CD8-positive, alpha-beta memory T cell (primary cell): ENCODE data around the gene LAMA2. TPM values are rescaled to one million over a fixed set of nuclear protein-coding genes. Genes with fewer than 3 reads are reported as not detected.

Experiments used
- CTCF ChIA-PET: fragments of 350-600 bp; sonication (Branson Sonifier 250); formaldehyde crosslinking; loops from one replicate; lab custom pipeline; 2021; ENCODE audit warnings: antibody characterized with exemption; lab: Charles Lee
- POLR2A ChIA-PET: fragments of 350-600 bp; sonication (Branson Sonifier 250); formaldehyde crosslinking; loops from one replicate; lab custom pipeline; 2021; ENCODE audit warnings: antibody characterized with exemption; lab: Charles Lee
- DNase-seq, 5 donors: peaks; one replicate each; pipeline versions ENCODE4 v3.0.0 to v3.0.0-alpha.2; 2020 to 2022; ENCODE audit warnings: mixed read lengths in 1 of 5
- H3K27ac ChIP-seq: one replicate; pipeline ENCODE4 v1.7.0; 2013; ENCODE audit warnings: low read depth, mild to moderate bottlenecking, low read length, moderate library complexity
- H3K27me3 ChIP-seq: 2 replicates; pipeline ENCODE4 v1.7.0; 2013; ENCODE audit warnings: low read length, mild to moderate bottlenecking; ENCODE audit not compliant: insufficient read depth, poor library complexity, severe bottlenecking
- H3K36me3 ChIP-seq: 2 replicates; pipeline ENCODE4 v1.7.0; 2013; ENCODE audit warnings: mild to moderate bottlenecking, low read length, moderate library complexity; ENCODE audit not compliant: insufficient read depth
- H3K4me1 ChIP-seq: 2 replicates; pipeline ENCODE4 v1.7.0; 2013; ENCODE audit warnings: mild to moderate bottlenecking, low read length, moderate library complexity; ENCODE audit not compliant: insufficient read depth
- H3K4me3 ChIP-seq: 2 replicates; pipeline ENCODE4 v1.7.0; 2013; ENCODE audit warnings: mild to moderate bottlenecking, low read length
- H3K9me3 ChIP-seq: 2 replicates; pipeline ENCODE4 v1.7.0; 2013; ENCODE audit warnings: mild to moderate bottlenecking, low read length
- H3K27ac Mint-ChIP-seq, 8 donors: one replicate each; pipeline ENCODE4 v1.8.0; 2020 to 2021; ENCODE audit warnings: mixed read lengths in 8 of 8, mild to moderate bottlenecking in 6 of 8, inconsistent platforms in 3 of 8, moderate library complexity in 3 of 8
- H3K27me3 Mint-ChIP-seq, 2 donors: one replicate each; pipeline ENCODE4 v1.8.0; 2020 to 2021; ENCODE audit warnings: mixed read lengths in 2 of 2, mild to moderate bottlenecking in 1 of 2, moderate library complexity in 1 of 2
- H3K36me3 Mint-ChIP-seq, 3 donors: one replicate each; pipeline ENCODE4 v1.8.0; 2020 to 2021; ENCODE audit warnings: mixed read lengths in 3 of 3, inconsistent platforms in 1 of 3, mild to moderate bottlenecking in 1 of 3
- H3K4me1 Mint-ChIP-seq, 3 donors: one replicate each; pipeline ENCODE4 v1.8.0; 2020 to 2021; ENCODE audit warnings: mixed read lengths in 3 of 3, inconsistent platforms in 1 of 3, mild to moderate bottlenecking in 1 of 3
- H3K4me3 Mint-ChIP-seq, 7 donors: one replicate each; pipeline ENCODE4 v1.8.0; 2020 to 2021; ENCODE audit warnings: mixed read lengths in 7 of 7, mild to moderate bottlenecking in 6 of 7, moderate library complexity in 4 of 7, inconsistent platforms in 2 of 7
- H3K9me3 Mint-ChIP-seq, 5 donors: one replicate each; pipeline ENCODE4 v1.8.0; 2020 to 2022; ENCODE audit warnings: mixed read lengths in 5 of 5, mild to moderate bottlenecking in 3 of 5, moderate library complexity in 2 of 5, inconsistent platforms in 1 of 5
- polyA plus RNA-seq: library from polyadenylated mRNA; unstranded; fragments of 300-500 nt; fragmentation: Illumina TruSeq; gene quantifications from one replicate; pipeline ENCODE4 v1.2.3, GENCODE V29; 2021
- total RNA-seq, 2 experiments: library from RNA; stranded (reverse); gene quantifications; one replicate each; pipeline ENCODE4 v1.2.3, GENCODE V29; 2021

Gene LAMA2
- total and polyA plus RNA-seq, 3 experiments from 2014 or later = 0.09 to 0.96 (median 0.45) TPM

- H3K27ac Mint-ChIP-seq = no peak overlapping the region
- Histone ChIP-seq H3K4me3 (no peak overlapping the region), H3K27ac (no peak overlapping the region), H3K27me3 (no peaks in the 10 kb centered on the region), H3K4me1 (no peaks in the 10 kb centered on the region), H3K36me3 (no peaks in the 10 kb centered on the region), H3K9me3 (no peaks in the 10 kb centered on the region)
- POLR2A ChIA-PET = no interaction called here
- CTCF ChIA-PET = no interaction called here
- H3K4me3 Mint-ChIP-seq = no peak overlapping the region
- no peaks in the 10 kb centered on the region for H3K4me1 Mint-ChIP-seq
- H3K27me3 Mint-ChIP-seq = peaks cover 0 to 12% of the 10 kb centered on the region in 2 donors
- H3K9me3 Mint-ChIP-seq = no peaks in the 10 kb centered on the region
- DNase-seq = no peak
- H3K36me3 Mint-ChIP-seq = no peaks in the 10 kb centered on the region
These were observed 324.9 kb downstream of the LAMA2 start for GRCh38 chr6:129207832-129208231.

GRCh38 chr6:129208415-129209034, 325.6 kb downstream of the LAMA2 start:
- ChIA-PET CTCF (no interaction called here), POLR2A (no interaction called here)
- H3K4me3 Mint-ChIP-seq = no peak overlapping the region
- Histone ChIP-seq H3K27ac (no peak overlapping the region), H3K27me3 (no peaks in the 10 kb centered on the region), H3K36me3 (no peaks in the 10 kb centered on the region), H3K4me1 (no peaks in the 10 kb centered on the region), H3K4me3 (no peak overlapping the region), H3K9me3 (no peaks in the 10 kb centered on the region)
- H3K4me1 Mint-ChIP-seq = no peaks in the 10 kb centered on the region
- H3K36me3 Mint-ChIP-seq = no peaks in the 10 kb centered on the region
- H3K27ac Mint-ChIP-seq = peak overlapping the region in 1 of 8 donors; percentile 26
- no peaks in the 10 kb centered on the region for H3K9me3 Mint-ChIP-seq
- no peak for DNase-seq
- peaks cover 0 to 12% of the 10 kb centered on the region in 2 donors for H3K27me3 Mint-ChIP-seq

GRCh38 chr6:129209355-129209754, 326.4 kb downstream of the LAMA2 start:
- Histone ChIP-seq H3K4me1 (no peaks in the 10 kb centered on the region), H3K27ac (no peak overlapping the region), H3K4me3 (no peak overlapping the region), H3K36me3 (no peaks in the 10 kb centered on the region), H3K9me3 (no peaks in the 10 kb centered on the region), H3K27me3 (no peaks in the 10 kb centered on the region)
- ChIA-PET CTCF (no interaction called here), POLR2A (no interaction called here)
- H3K36me3 Mint-ChIP-seq = no peaks in the 10 kb centered on the region
- H3K4me1 Mint-ChIP-seq = no peaks in the 10 kb centered on the region
- H3K27me3 Mint-ChIP-seq = peaks cover 0 to 5% of the 10 kb centered on the region in 2 donors
- no peak for DNase-seq
- no peak overlapping the region for H3K27ac Mint-ChIP-seq
- no peak overlapping the region for H3K4me3 Mint-ChIP-seq
- H3K9me3 Mint-ChIP-seq = peaks cover 0 to 2% (median 0%) of the 10 kb centered on the region in 5 donors

GRCh38 chr6:129210684-129211083, 327.7 kb downstream of the LAMA2 start:
- Mint-ChIP-seq H3K36me3 (no peaks in the 10 kb centered on the region), H3K27me3 (peaks cover 0 to 1% of the 10 kb centered on the region in 2 donors), H3K27ac (no peak overlapping the region), H3K4me1 (no peaks in the 10 kb centered on the region), H3K9me3 (peaks cover 0 to 2% (median 0%) of the 10 kb centered on the region in 5 donors), H3K4me3 (no peak overlapping the region)
- Histone ChIP-seq H3K27me3 (no peaks in the 10 kb centered on the region), H3K4me1 (no peaks in the 10 kb centered on the region), H3K4me3 (no peak overlapping the region), H3K9me3 (no peaks in the 10 kb centered on the region), H3K36me3 (no peaks in the 10 kb centered on the region), H3K27ac (no peak overlapping the region)
- ChIA-PET POLR2A (no interaction called here), CTCF (no interaction called here)
- no peak for DNase-seq

- peaks cover 1% of the 10 kb centered on the region in 2 donors for H3K27me3 Mint-ChIP-seq
These were observed 328.7 kb downstream of the LAMA2 start for GRCh38 chr6:129211626-129212025.

GRCh38 chr6:129212081-129212480, 329.1 kb downstream of the LAMA2 start:
- no peaks in the 10 kb centered on the region for H3K4me1 ChIP-seq
- no peaks in the 10 kb centered on the region for H3K4me1 Mint-ChIP-seq
- no peak overlapping the region for H3K4me3 ChIP-seq
- ChIA-PET CTCF (no interaction called here), POLR2A (no interaction called here)
- H3K27me3 Mint-ChIP-seq = peaks cover 1 to 3% of the 10 kb centered on the region in 2 donors
- H3K27ac Mint-ChIP-seq = no peak overlapping the region
- DNase-seq = no peak
- H3K4me3 Mint-ChIP-seq = no peak overlapping the region
- peaks cover 0 to 2% (median 0%) of the 10 kb centered on the region in 5 donors for H3K9me3 Mint-ChIP-seq
- H3K36me3 Mint-ChIP-seq = no peaks in the 10 kb centered on the region
- no peaks in the 10 kb centered on the region for H3K36me3 ChIP-seq
- H3K27ac ChIP-seq = no peak overlapping the region
- H3K27me3 ChIP-seq = no peaks in the 10 kb centered on the region
- H3K9me3 ChIP-seq = no peaks in the 10 kb centered on the region

More at GRCh38 chr6:129211626-129212025, 328.7 kb downstream of the LAMA2 start:
- no peak for DNase-seq
- ChIA-PET CTCF (no interaction called here), POLR2A (no interaction called here)
- Histone ChIP-seq H3K27ac (no peak overlapping the region), H3K36me3 (no peaks in the 10 kb centered on the region), H3K4me1 (no peaks in the 10 kb centered on the region), H3K9me3 (no peaks in the 10 kb centered on the region), H3K27me3 (no peaks in the 10 kb centered on the region), H3K4me3 (no peak overlapping the region)
- Mint-ChIP-seq H3K36me3 (no peaks in the 10 kb centered on the region), H3K4me3 (no peak overlapping the region), H3K27ac (no peak overlapping the region), H3K4me1 (no peaks in the 10 kb centered on the region), H3K9me3 (peaks cover 0 to 2% (median 0%) of the 10 kb centered on the region in 5 donors)

- Histone ChIP-seq H3K27ac (no peak overlapping the region), H3K27me3 (no peaks in the 10 kb centered on the region), H3K4me1 (no peaks in the 10 kb centered on the region), H3K36me3 (no peaks in the 10 kb centered on the region), H3K9me3 (no peaks in the 10 kb centered on the region), H3K4me3 (no peak overlapping the region)
- H3K4me3 Mint-ChIP-seq = no peak overlapping the region
- no peaks in the 10 kb centered on the region for H3K36me3 Mint-ChIP-seq
- POLR2A ChIA-PET = no interaction called here
- H3K4me1 Mint-ChIP-seq = no peaks in the 10 kb centered on the region
- H3K9me3 Mint-ChIP-seq = peaks cover 0 to 2% (median 0%) of the 10 kb centered on the region in 5 donors
- H3K27ac Mint-ChIP-seq = no peak overlapping the region
- CTCF ChIA-PET = no interaction called here
- peaks cover 1 to 3% of the 10 kb centered on the region in 2 donors for H3K27me3 Mint-ChIP-seq
- DNase-seq = no peak
These were observed 332.3 kb downstream of the LAMA2 start for GRCh38 chr6:129215246-129215645.

- DNase-seq = no peak
- Histone ChIP-seq H3K27ac (no peak overlapping the region), H3K27me3 (no peaks in the 10 kb centered on the region), H3K36me3 (no peaks in the 10 kb centered on the region), H3K9me3 (no peaks in the 10 kb centered on the region), H3K4me1 (no peaks in the 10 kb centered on the region), H3K4me3 (no peak overlapping the region)
- CTCF ChIA-PET = no interaction called here
- Mint-ChIP-seq H3K9me3 (peaks cover 0 to 2% (median 0%) of the 10 kb centered on the region in 5 donors), H3K36me3 (no peaks in the 10 kb centered on the region), H3K27ac (no peak overlapping the region), H3K4me3 (no peak overlapping the region), H3K4me1 (no peaks in the 10 kb centered on the region), H3K27me3 (peaks cover 1 to 3% of the 10 kb centered on the region in 2 donors)
- POLR2A ChIA-PET = no interaction called here
These were observed 333.1 kb downstream of the LAMA2 start for GRCh38 chr6:129215916-129216520.
